HL-60/S4 (cell line): ENCODE data around the gene TSPAN9.

ENCODE experiments used
- in situ Hi-C: fragments of 300-500 bp; cut with MboI; formaldehyde crosslinking; loops from 2 replicates; pipeline ENCODE4 v1.14.3; 2022; ENCODE audit warnings: low sequenced_read_pairs

The TSPAN9 gene

GRCh38 chr12:3137814-3138445 is 60.8 kb downstream of the TSPAN9 start:
- in situ Hi-C loops = loop anchor here (10.0 kb wide), 1 partner anchor 137 kb away; no protein-coding TSS in a partner anchor

- in situ Hi-C loops = loop anchor here (10.0 kb wide), 1 partner anchor 136 kb away; no protein-coding TSS in a partner anchor
Observed at GRCh38 chr12:3138941-3139511, 61.8 kb downstream of the TSPAN9 start.

GRCh38 chr12:3139760-3140159 is 62.6 kb downstream of the TSPAN9 start:
- in situ Hi-C loops = loop anchor here (10.0 kb wide), 1 partner anchor 135 kb away; no protein-coding TSS in a partner anchor

DNA sequence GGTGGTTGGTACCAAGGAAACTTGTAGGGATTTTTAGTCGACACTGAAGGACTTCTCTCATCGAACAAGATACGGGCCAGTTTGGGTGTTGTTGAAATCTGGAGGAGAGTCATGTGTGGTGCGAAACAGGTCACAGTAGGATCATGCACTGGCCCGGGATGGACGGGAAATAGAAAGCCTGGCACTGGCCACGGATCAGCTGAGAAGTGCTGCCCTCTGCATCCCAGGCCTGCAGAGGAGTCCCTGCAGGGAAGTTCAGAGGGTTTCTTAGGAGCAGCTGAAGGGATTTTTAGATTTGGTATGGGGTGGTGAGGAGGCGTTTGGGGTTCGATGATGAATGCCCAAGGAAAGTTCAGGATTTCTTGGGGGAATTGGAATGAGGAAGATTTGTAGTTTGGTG is 63.1 kb downstream of the TSPAN9 start:
- in situ Hi-C loops = no loop called here

GRCh38 chr12:3141339-3142321 is 64.5 kb downstream of the TSPAN9 start:
- in situ Hi-C loops = no loop called here

DNA sequence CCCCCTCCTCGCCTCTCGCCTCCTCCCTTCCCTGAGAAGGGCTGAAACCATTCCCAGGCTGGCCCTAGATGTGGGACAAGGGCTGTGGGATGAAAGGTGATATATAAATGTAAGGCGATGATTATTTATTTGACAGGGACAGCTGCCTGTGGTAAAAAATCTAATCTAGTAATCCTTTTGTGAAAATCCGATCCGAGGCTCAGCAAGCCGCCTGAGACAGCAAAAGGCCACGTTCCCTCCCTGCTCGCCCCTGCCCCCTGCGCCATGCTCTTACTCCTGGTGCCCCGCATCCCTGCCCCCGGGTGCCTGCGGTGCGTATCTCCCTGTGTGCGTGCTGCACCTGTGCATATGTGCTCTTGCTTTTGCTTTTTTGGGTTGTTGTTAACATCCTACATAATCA is 65.2 kb downstream of the TSPAN9 start:
- in situ Hi-C loops = no loop called here

DNA sequence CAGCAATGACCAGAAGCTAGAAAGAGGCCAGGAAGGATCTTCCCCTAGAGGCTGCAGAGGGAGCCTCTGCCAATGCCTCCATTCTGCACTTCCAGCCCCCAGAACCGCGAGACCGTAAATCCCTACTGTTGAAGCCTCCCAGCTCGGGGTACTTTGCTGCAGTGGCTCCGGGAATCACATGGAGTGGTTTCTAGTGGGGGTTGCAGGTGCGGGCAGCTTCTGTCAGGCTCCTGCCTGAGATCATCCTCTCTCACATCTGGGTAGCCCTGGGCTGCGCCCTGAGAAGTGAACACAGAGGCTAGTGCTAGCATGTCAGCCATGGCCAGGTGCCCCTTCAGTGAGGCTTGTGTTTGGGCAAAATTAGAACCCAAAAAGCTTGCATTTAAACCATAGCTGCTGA is 67.3 kb downstream of the TSPAN9 start:
- in situ Hi-C loops = no loop called here

- in situ Hi-C loops = no loop called here
Observed at GRCh38 chr12:3145033-3145432, 67.9 kb downstream of the TSPAN9 start.

DNA sequence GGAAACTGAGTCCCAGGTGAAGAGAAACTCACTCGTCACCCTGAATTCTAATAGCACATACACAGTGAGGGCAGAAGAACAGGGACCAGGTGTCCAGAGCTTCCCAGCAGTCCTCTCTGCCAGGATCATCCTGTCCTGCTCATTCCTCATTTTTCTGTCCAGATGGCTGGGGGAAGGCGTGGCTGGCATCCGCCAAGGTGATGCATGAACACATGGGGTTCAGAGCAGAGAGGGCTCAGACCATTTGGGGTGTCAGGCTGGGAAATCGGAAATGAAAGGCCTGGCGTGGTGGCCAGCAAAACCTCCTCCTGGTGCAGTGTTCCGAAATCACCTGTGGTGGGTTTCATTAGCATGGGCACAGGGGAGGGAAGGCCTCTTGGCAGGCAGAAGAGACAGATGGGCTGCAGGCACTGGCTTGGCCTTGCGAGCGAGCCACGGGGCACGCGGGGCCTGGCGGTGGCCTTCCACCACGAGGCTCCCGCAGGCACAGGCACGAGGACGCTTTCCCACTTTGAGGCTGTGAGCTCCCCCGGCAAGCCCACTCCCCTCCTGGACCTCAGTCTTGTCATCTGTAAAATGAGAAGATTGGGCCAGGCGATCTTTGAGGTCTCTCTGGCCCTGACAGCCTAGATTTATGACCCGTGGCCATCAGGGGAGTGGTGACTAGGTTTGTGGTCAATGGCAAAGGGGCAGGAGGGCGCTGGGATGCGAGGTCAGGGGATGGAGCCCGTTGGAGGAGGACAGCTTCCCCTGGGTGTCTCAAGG is 68.5 kb downstream of the TSPAN9 start:
- in situ Hi-C loops = no loop called here

- in situ Hi-C loops = no loop called here
Observed at GRCh38 chr12:3147260-3147659, 70.1 kb downstream of the TSPAN9 start.

- in situ Hi-C loops = no loop called here
Observed at GRCh38 chr12:3148366-3149000, 71.3 kb downstream of the TSPAN9 start.

- in situ Hi-C loops = no loop called here
Observed at GRCh38 chr12:3149515-3150307, 72.5 kb downstream of the TSPAN9 start.

DNA sequence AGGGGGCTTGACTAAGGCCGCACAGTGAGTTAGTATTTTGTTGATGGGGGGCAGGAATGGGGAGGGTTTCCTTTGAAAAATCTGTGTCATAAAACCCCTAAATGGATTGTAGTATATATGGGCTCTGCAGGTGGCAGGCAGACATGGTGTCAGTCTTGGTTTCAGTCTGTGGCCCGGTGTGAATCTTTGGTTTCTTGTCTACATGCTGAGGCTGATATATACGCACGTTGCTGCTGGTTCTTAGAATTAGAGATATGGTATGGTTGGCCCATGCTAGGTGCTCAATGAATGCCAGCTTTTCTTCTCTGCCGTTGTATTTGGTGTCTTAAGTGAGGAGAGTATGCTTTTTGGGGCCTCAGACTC is 73.1 kb downstream of the TSPAN9 start:
- in situ Hi-C loops = no loop called here

DNA sequence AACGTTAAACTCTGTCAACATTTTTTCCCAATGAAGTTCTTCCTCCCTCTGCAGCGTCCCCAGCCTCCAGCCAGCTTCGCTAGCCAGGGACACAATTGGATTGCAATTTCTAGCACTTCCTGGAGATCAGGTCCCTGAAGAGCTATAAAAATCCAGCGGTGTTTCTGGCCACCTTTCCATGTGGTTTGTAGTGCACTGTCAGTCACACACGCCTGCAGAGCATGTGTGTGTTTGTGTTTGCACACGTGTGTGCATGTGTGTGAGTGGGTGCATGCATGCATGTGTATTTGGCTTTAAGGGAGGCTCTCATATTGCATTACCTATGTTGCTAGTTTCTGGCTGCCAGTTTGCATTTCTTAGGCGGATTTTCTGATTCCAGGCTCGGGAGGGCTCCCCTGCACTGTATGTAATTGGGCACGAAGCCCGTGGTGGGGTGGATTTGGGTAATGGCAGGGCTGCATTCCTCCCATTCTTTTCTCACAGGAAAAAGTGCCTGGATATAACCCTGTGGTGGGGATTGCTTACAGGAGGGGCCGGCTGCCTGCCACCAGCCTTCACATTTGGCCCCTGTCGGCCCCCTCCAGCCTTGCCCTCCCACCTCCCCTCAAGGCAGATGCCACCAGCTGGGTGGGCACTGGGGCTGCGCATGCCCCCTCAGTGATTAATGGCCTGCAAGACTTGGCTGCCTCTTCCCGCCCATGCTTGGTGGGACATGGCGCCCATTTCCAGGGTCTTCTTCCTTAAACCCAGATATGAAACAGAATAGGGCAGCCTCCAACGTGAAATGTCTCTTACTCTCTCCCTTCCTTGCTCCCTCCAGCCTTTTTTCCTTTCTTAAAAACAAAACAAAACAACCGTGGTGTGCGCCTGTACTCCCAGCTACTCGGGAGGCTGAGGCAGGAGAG is 74.0 kb downstream of the TSPAN9 start:
- in situ Hi-C loops = no loop called here

DNA sequence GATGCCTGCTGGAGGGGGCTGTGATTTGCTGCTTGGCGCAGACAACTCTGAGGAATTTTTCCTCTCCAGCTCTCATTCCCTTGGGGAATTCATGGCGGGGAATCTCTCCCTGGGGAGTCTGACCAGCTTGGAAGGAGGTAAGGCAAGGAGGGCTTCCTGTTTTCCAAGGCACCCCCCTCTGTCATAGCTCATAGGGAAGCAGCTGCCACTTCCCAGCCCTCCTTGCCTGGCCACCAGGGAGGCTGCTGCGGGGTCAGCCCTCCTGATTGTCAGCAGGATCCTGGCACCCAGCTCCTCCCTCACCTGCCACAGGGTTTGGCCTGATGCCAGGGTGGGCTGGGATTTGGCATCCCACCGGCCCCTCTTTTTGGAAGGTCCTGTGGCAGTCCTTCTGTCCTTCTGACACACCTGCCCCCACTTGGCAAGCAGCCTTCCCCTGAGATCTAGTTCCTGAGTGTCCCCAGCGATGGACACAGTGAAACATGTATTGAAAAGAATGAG is 74.9 kb downstream of the TSPAN9 start:
- in situ Hi-C loops = no loop called here

DNA sequence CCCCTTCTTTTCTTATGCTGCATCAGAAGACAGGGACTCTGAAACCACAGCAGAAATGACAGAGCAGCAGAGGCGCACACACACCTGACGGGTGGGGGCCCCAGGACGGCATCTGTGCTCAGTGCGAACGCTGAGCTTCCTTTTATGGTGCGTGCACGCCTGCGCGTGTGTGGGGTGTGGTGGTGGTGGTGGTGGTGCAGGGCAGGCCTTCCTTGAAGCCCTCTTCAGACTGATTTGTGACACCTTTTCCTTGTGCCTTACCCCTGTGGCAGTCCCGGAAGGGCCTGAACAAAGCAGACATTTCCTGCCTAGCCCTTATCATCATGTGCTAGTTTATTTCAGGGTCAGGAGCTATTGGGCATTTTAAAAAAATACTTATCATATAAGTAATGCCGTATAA is 75.7 kb downstream of the TSPAN9 start:
- in situ Hi-C loops = no loop called here

- in situ Hi-C loops = no loop called here
Observed at GRCh38 chr12:3154006-3154405, 76.8 kb downstream of the TSPAN9 start.

GRCh38 chr12:3155702-3156370 is 78.7 kb downstream of the TSPAN9 start:
- in situ Hi-C loops = no loop called here
